ENCODE data around the gene DHRSX. TPM values are rescaled to one million over a fixed set of nuclear protein-coding genes. Genes with fewer than 3 reads are reported as not detected.
"Not testable (repeated sequence)": the region's sequence is repeated elsewhere in the genome, so short reads cannot be mapped to it uniquely, and the experiment has no call there.

The DHRSX gene
- total and polyA plus RNA-seq, 2 donors (not counting 1 experiment from before 2014, with no cell fraction given), result 23.7 to 25.6 TPM

GRCh38 chrX:2536141-2536540 lies 35.4 kb upstream of the DHRSX start:
- H3K27ac ChIP-seq (ENCODE audit: insufficient read depth, low read length), result no peak overlapping the region
- no peak overlapping the region for H3K4me2 ChIP-seq (ENCODE audit: extremely low read depth, insufficient read depth, low read length)
- H3K79me2 ChIP-seq (ENCODE audit: control insufficient read depth, insufficient read depth, low read length), result no peaks in the 10 kb centered on the region
- H3K4me3 ChIP-seq (replicated peaks in 1 of 4; ENCODE audit: control extremely low read depth in 1 of 4, insufficient read depth in 1 of 4, low read depth in 3 of 4, low read length in 4 of 4), result no peak overlapping the region
- H4K20me1 ChIP-seq (ENCODE audit: control insufficient read depth, extremely low read depth, insufficient read depth, low read length), result no peaks in the 10 kb centered on the region
- no peak overlapping the region for H3K9ac ChIP-seq (ENCODE audit: insufficient read depth, low read length)
- H3K9me3 ChIP-seq (ENCODE audit: control insufficient read depth, insufficient read depth, low read depth, low read length), result no peaks in the 10 kb centered on the region
- DNase-seq (ENCODE audit: low read depth in 2 of 2), result no peak
- no peaks in the 10 kb centered on the region for H3K4me1 ChIP-seq (ENCODE audit: control insufficient read depth, extremely low read depth, insufficient read depth, low read length)
- no peak overlapping the region for H2AFZ ChIP-seq (ENCODE audit: low read length)
- H3K36me3 ChIP-seq (ENCODE audit: control insufficient read depth, insufficient read depth, low read length), result no peaks in the 10 kb centered on the region
- H3K27me3 ChIP-seq (ENCODE audit: control insufficient read depth, insufficient read depth, low read length), result no peaks in the 10 kb centered on the region
- TF ChIP-seq CTCF (conservative IDR thresholded peaks at IDR 0.05 in 1 of 2, IDR thresholded peaks at IDR 0.05 in 1 of 2; ENCODE audit: low read depth in 1 of 2, low read length in 2 of 2) (no peak), EZH2 (IDR thresholded peaks at IDR 0.05; ENCODE audit: low read length, missing control alignments) (no peak)

GRCh38 chrX:2534261-2535021 lies 33.7 kb upstream of the DHRSX start:
- H3K79me2 ChIP-seq (ENCODE audit: control insufficient read depth, insufficient read depth, low read length); H3K27ac ChIP-seq (ENCODE audit: insufficient read depth, low read length); H3K4me3 ChIP-seq (replicated peaks in 1 of 4; ENCODE audit: control extremely low read depth in 1 of 4, insufficient read depth in 1 of 4, low read depth in 3 of 4, low read length in 4 of 4); DNase-seq (ENCODE audit: low read depth in 2 of 2); H3K9me3 ChIP-seq (ENCODE audit: control insufficient read depth, insufficient read depth, low read depth, low read length); H3K4me1 ChIP-seq (ENCODE audit: control insufficient read depth, extremely low read depth, insufficient read depth, low read length); H2AFZ ChIP-seq (ENCODE audit: low read length); H4K20me1 ChIP-seq (ENCODE audit: control insufficient read depth, extremely low read depth, insufficient read depth, low read length); H3K36me3 ChIP-seq (ENCODE audit: control insufficient read depth, insufficient read depth, low read length); H3K9ac ChIP-seq (ENCODE audit: insufficient read depth, low read length); H3K4me2 ChIP-seq (ENCODE audit: extremely low read depth, insufficient read depth, low read length); H3K27me3 ChIP-seq (ENCODE audit: control insufficient read depth, insufficient read depth, low read length): not testable (repeated sequence)

- Histone ChIP-seq H3K36me3 (ENCODE audit: control insufficient read depth, insufficient read depth, low read length) (no peaks in the 10 kb centered on the region), H3K4me3 (replicated peaks in 1 of 4; ENCODE audit: control extremely low read depth in 1 of 4, insufficient read depth in 1 of 4, low read depth in 3 of 4, low read length in 4 of 4) (no peak overlapping the region), H4K20me1 (ENCODE audit: control insufficient read depth, extremely low read depth, insufficient read depth, low read length) (no peaks in the 10 kb centered on the region), H3K9me3 (ENCODE audit: control insufficient read depth, insufficient read depth, low read depth, low read length) (no peaks in the 10 kb centered on the region), H3K9ac (ENCODE audit: insufficient read depth, low read length) (no peak overlapping the region), H3K79me2 (ENCODE audit: control insufficient read depth, insufficient read depth, low read length) (no peaks in the 10 kb centered on the region), H3K27ac (ENCODE audit: insufficient read depth, low read length) (no peak overlapping the region), H3K4me1 (ENCODE audit: control insufficient read depth, extremely low read depth, insufficient read depth, low read length) (no peaks in the 10 kb centered on the region), H2AFZ (ENCODE audit: low read length) (no peak overlapping the region), H3K4me2 (ENCODE audit: extremely low read depth, insufficient read depth, low read length) (no peak overlapping the region), H3K27me3 (ENCODE audit: control insufficient read depth, insufficient read depth, low read length) (no peaks in the 10 kb centered on the region)
- DNase-seq (ENCODE audit: low read depth in 2 of 2), result no peak
- TF ChIP-seq CTCF (conservative IDR thresholded peaks at IDR 0.05 in 1 of 2, IDR thresholded peaks at IDR 0.05 in 1 of 2; ENCODE audit: low read depth in 1 of 2, low read length in 2 of 2) (no peak), EZH2 (IDR thresholded peaks at IDR 0.05; ENCODE audit: low read length, missing control alignments) (no peak)
These were observed 32.6 kb upstream of the DHRSX start for GRCh38 chrX:2533424-2533823.
